Measurements from ENCODE around the gene CNOT1.
A peak's percentile ranks its signal among the peaks of the same experiment; 100 is the strongest.
"Not testable (repeated sequence)": the region's sequence is repeated elsewhere in the genome, so short reads cannot be mapped to it uniquely, and the experiment has no call there.

CNOT1 gene

DNA sequence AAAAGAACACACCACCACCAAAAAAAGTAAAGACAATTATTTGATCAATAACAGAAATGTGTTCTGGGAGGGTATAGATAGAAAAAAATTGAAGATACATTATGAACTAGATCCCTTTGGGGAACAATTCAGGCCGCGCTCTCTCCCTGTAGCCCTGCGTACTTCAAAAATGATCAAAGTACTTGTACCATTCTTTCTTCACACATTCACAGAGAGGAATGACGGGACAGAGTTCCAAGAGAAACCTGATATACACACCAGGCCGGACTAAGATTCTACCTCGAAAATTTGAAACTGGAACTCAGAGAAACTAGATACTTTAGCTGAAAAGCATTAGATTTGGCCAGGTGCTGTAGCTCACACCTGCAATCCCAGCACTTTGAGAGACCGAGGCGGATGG lies 50.0 kb downstream of the CNOT1 start:
- ATAC-seq: no peak

DNA sequence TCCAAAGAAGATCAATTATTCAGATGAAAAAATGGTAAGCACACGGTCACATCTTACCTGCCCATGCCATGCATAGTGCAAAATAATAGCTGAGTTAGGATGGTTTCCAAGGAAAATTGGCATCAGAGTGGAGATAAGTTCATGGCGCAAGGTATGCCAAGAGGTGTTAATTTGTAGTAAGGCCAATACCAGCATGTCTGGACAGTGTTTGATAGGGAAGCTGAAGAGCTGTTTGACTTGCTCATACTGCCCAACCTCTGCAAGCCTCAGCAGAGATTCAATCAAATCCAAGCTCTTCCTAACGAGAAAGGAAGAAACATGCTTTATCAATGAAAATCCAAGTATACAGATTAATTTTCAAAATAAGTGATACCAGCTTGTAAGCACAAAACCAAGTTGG lies 51.0 kb downstream of the CNOT1 start:
- ATAC-seq: no peak

DNA sequence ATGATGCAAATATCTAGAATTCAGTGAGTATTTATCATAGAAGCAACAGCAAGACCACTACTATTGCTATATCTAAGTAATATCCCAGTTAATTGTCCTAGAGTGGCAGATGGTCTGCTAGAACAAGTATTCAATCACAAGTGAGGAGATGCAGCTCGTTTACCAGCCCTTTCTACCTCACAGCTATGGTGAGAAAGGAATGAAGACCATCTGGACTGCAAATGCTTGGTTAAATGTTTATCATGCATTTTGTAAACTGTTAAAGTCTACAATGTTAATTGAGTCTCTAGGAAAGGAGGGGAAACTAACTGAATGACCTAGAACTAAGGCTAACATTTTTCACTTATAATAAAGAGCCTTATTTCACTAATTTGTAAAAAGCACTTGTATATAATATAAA lies 52.5 kb downstream of the CNOT1 start:
- ATAC-seq: no peak

DNA sequence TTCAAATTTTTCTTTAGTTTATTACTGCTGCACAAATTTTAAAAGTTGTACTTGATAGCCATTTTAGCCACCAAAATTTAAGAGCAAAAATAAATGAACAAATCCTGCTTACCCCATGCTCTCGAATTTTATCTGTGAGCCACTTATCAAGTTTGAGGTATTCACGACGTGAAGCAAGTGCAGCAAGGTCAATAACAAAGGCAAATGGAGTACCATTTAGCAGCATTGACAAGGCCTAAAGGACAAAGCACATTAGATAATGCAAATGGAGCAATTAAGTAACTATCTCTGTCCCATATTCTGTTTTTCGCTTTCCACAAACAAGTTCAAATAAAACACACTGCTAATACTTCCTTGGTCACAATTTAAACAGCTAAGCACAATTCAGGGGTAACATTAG lies 54.7 kb downstream of the CNOT1 start:
- ATAC-seq: no peak

DNA sequence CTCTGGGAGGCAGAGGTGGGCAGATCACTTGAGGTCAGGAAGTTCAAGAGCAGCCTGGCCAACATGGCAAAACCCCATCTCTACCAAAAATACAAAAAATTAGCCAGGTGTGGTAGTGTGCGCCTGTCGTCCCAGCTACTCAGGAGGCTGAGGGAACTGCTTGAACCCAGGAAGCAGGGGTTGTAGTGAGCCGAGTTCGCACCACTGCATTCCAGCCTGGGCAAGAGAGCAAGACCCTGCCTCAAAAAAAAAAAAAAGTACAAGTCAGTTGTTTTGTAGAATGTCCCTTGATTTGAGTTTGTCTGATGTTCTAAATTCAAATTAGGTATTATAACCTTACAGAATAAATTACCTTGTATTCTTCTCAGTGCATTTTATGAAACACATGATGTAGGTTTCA lies 63.9 kb downstream of the CNOT1 start:
- ATAC-seq: not testable (repeated sequence)

DNA sequence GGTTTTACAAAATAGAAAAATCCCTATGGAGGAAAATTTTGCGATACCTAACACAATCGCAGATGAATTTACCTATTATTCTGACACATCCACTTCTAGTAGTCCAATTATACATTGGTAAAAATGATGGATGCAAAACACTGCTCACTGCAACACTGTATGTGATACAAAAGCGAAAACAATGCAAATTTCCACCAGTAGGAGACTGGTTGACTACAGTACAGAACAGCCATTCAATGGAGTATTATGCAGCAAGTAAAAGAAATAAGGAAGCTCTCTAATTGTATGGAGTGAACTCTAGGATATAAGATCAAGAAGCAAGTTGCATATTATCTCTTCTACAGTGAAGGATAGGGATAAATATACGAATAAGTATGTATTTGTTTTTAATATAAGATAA lies 65.9 kb downstream of the CNOT1 start:
- ATAC-seq: no peak

DNA sequence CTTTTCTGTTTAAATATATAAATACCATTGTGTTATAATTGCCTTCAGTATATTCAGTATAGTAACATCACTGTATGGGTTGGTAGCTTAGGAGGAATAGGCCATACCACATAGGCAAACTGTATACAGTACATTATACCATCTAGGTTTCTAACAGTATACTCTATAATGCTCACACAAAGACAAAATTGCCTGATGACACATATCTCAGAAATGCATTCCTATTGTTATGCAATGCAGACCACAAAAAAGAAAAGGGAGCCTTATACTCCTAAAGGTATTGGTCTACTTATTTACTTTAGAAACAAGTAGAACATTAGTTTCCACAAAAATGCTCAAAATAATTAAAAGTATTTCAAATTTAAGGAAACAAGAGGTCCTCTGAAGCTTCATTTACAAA lies 66.4 kb downstream of the CNOT1 start:
- ATAC-seq: no peak

DNA sequence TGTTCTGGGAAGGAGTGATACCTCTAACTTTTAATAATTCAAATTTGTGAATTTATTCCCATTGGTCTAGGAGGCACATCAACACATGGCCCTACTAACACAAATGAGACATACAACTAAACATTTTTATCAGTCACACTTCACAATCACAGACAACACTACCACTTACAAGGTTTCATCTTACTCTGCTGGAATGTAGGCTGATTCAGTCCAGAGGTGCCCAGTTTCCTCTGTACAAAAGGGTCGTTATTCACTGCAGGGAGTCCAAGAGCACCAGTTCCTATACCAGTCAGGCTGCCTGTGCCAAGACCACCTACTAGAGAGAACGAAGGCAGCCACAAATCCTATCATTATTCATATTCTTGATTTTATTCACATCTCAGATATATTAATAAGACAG lies 72.9 kb downstream of the CNOT1 start:
- no peak for ATAC-seq

DNA sequence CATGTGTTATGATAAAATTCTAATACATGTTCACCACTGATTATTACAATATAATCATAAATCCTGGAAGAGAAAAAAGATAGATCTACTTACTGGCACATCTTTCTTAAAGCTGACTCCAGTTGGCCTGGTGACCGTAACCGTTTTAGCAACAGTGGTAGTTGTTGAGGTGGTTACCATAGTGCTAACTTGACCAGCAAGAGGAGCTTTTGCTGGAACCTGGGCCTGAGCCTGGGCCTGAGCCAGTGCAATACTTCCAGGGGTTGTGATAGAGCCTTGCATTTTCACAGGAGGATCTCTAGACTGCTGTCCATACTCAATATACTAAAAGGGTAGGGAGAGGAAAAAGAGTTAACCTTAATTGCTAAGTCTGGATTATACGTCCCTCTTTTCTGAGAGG lies 78.1 kb downstream of the CNOT1 start:
- no peak for ATAC-seq

DNA sequence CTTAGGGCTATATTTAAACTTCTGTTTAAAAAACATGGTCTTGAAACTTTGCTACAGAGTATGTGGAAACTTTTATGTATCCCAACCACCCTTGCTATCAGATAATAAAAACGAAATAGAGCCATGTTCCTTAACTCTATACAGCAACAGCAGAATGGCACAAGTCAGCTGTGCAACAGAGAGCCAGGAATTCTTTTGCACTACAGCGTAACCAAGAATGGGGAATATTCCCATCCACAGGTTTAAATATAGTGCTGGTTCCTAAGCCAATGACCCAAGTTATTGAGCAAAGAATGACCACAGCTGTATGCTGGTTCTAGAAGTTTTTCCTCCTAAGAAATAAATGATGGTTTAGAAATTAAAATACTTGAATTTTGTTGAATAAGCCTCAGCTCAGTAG lies 81.2 kb downstream of the CNOT1 start:
- ATAC-seq: no peak

DNA sequence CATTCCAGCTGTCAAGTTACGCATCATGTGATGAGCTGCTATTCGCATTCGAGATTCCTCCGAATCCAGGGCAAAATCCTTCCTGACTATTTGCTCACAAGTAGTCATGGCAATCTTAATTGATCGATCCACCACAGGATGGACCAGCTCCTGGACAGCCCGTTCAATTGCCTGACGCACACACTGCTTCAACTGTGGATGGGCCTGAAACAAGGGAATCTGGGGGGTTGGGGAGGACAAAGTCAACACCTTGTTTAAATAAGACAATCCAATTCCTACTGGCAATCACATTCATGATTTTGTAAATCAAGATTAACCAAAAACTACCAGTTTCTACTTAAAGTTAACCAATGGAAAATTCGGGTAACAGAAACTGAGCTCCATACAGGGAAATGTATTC lies 85.9 kb downstream of the CNOT1 start:
- ATAC-seq: no peak

DNA sequence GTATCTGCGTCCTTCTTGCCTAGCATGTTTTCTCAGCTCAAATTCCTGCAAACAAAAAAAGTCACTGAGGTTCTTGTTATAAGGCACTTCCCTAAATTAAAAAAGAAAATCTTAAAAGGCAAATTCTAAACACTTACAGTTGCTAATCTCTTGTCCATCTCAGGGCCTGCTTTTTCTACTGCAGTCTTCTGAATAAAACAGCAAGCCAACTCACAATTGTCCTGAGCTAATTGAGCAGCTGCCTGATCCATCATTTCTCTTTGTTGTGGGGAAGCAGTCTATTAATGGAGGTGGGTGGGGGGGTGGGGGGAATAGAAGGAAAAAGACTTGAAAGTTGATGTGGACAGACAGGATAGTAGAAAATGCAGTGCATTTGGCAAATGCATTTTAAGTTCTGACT lies 87.3 kb downstream of the CNOT1 start:
- ATAC-seq: no peak

DNA sequence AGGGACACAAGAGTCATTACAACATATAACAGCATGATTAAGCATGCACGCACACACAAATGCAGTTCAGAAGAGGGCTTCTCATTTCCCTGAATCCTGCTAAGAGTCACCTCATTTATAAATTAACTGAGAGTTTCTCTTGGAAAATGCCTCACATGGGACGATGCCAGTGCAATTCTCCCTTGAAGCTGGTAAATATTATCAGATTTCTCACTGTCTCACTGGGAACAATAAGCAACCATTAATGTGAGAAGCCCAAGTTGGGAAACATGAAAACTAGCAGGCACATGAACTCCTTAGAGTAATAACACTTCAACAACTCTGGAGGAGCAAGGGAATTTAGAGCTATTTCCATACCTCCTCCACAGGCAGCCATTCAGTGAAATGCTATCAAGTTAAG lies 87.9 kb downstream of the CNOT1 start:
- no peak for ATAC-seq

DNA sequence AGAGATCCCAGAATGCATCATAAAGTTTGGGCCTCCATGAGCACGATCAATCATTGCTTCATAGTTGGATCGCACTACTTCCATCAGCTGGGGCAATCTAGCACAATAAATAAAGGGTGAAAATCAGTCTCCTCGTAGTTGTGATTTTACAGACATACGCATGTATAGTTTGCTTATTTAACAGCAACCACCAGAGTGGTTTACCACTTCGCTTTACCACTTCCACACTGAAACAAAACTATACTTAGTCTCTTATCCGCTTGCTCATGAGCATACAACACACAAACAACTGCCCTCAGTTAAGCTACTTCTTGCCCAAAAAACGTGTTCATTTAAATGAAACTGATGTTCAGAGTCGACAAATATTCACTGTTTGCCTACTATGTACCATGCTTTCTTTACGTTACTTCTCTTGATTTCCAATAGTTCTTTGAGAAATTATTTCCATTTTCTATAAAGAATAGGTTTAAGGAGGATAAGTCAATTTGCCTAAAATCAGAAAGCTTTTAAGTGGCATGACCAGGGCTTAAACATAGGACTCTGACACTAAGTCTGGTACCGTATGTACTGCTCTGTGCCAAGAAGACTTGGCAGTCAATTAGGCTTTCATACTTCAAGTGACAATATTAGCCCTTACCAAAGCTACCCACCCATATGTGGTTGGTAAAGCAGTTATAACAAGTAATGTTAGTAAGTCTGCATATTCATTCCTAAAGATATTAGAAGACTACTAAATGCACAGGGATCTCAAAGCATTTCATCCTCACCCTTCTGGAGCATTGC lies 92.3 kb downstream of the CNOT1 start:
- peak in 1 of 2 donors; percentile 20 for ATAC-seq

DNA sequence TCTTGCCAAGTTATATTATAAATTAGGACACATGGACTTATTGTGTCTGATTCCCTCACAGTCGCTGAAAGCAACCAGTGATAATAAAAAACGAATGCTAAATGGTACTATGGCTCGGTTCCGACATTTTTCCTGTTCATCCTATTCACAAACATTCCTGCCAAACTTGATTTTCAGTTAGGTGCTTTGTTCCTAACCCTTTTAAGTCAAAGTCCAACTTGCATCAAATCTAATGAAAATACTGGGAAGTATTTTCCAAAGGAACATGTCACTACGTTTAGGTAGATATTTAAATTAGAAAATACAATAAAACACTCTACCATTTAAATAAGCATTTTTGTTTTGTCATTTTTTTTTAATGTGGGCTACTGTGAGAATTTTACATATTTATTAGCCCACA lies 93.3 kb downstream of the CNOT1 start:
- no peak for ATAC-seq

DNA sequence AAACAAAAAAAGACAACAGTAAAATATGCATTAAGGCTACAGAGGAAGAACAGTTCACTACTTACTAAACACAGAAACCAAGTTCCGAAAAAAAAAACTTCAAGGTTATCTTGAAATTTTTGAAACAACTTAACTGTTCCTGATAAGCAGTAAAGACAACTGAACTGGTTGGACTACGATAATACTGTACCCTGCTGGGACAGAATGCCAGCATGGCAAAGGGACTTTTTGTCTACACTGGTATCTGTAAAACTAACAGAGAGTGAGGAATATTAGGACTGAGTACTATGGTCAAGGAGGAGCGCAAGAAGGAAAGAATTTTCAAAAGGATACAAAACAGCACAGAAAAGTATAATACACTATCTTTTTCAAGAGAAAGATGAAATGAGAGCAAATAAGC lies 94.5 kb downstream of the CNOT1 start:
- ATAC-seq: no peak

DNA sequence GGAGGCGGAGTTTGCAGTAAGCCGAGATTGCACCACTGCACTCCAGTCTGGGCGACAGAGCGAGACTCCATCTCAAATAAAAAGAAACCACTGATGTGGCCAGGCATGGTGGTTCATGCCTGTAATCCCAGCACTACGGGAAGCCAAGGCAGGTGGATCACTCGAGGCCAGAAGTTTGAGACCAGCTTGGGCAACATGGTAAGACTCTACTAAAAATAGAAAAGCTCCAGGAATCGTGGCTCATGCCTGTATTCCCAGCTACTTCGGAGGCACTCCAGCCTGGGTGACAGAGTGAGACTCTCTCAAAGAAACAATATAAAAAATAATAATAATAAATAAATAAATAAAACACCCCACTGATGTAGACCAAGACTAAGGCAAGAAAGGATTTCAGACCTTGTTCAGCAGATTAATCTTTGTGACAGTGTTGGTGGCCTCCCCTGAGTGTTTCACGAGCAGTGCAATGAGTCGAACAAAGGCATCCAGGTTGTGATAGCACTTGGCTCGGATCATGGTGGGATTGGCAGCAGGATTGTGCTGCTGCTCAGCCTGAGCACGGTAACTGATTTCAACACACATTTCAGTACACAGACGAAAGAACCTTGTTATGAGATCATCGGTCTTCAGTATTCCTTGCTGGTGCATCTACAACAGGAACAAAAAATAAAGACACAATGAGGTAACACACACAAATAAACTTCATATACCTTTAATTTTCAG lies 95.7 kb downstream of the CNOT1 start:
- ATAC-seq: no peak

DNA sequence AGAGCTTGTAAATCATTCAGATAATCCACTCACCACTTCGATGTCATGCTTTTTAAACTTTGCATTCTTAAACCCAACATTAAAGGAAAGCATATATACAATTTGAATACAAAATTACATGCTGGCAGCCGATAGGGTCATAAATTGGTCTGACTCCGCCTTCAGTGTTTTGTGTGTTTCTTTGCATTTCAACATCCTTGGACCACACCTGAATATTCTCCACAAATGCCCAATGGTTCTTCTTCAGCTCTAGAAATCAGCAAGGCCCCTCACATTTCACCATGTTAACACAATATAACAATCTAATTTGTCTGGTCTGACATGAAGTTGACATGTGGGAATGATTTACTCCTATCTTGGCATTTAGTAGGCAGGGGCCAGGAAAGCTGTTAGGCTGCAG lies 97.2 kb downstream of the CNOT1 start:
- no peak for ATAC-seq

DNA sequence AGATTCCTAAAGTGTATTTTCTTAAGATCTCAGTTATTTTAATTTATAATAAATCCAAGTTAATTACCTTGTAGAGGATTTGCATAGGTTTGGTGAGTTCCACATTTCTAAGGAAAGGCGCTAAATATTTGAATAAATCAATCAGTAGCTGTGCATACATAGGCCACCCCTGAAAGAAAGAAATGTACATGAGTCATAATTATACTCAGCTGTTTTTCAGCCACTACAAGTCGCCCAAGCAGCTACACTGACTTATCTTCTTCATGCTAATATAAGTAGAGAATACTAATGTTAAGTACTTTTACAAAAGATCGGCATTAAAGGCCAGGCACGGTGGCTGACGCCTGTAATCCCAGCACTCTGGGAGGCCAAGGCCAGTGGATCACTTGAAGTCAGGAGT lies 99.4 kb downstream of the CNOT1 start:
- no peak for ATAC-seq

DNA sequence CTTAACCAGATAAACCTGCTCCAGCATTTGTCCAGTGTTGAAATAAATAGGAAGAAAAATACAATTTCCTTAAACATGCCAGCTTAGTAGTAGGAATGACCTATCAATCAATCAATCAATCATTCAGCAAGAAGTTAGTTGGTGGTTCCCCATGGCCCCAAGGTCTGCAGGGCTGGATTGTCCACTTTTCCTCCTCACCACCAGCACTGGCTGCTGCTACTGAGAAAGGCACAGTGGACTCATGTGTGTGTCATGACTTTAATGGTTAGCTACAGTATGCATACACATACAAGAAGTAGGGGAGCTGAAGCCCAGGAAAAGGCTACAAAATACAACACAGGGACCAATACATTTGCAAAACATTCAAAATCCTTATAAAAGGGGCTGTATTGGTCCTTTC lies 109.9 kb downstream of the CNOT1 start:
- no peak for ATAC-seq

DNA sequence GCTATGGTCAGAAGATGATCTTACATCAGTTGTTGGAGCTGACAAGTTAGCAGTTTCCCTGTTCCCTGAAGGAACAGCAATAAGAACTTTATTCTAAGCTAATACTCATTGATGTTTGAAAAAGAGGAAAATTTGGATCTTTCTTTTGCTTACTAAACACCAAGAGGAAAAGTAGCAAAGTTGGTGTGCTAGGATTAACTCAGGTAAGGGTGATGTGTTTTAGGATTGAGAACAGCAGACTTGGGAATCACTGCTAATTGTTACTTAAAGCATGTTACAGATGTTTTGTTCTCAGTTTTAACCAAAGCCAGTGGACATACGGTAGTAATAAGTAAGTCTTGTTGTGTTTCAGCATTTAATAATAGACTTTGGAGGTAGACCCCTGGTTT lies 110.7 kb downstream of the CNOT1 start:
- no peak for ATAC-seq

DNA sequence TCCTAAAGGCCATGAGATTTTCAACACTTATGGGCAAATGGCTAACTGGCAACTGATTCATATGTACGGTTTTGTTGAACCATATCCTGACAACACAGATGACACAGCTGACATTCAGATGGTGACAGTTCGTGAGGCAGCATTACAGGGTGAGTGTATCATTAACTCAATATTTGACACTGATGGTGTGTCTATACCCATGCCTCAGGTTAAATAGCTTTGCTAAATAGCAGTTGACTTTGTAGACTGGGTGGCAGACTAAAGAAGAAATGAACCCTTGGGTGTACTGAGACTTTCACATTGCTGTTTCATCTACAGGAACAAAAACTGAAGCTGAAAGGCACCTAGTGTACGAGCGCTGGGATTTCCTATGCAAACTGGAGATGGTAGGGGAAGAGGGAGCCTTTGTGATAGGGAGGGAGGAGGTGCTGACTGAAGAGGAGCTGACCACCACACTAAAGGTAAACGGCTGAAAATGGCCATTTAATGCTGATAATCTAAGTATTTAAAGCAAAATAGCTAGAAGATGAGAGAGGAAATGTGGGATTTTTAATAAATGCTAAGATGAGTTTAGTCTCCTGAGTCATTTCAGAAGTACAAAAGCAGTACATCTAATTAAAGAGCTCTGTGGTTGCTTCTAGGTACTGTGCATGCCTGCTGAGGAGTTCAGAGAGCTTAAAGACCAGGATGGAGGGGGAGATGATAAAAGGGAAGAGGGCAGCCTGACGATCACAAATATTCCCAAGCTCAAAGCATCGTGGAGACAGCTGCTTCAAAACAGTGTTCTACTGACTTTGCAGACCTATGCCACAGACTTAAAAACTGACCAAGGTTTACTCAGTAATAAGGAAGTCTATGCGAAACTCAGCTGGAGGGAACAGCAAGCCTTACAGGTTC lies 111.3 kb downstream of the CNOT1 start:
- peak; percentile 33 to 41 for ATAC-seq

DNA sequence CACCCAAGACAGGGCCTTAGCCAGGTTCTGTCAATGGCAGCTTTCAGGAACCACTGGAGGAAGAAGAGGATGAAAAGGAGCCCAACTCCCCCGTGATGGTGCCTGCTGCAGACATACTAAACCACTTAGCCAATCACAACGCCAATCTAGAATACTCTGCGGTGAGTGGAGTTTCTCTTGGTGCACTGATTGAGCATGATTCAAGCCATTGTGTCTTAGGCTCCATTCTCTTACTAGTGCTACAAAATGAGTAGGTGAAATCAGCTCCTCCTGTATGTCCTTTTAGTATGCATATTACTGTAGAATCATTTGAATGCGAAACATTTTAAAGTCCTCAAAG lies 112.9 kb downstream of the CNOT1 start:
- ATAC-seq: no peak

Measured in activated CD4-positive, CD25-positive, alpha-beta regulatory T cell treated with anti-CD3 and anti-CD28 coated beads, Interleukin-2, amount 50 U/mL, for 24 hours (primary cell).